Left renal pelvis (tissue), 4 donors: ENCODE data around the gene DYNLRB1. TPM values are rescaled to one million over a fixed set of nuclear protein-coding genes. Genes with fewer than 3 reads are reported as not detected.

ENCODE experiments used
- DNase-seq, 4 donors: peaks; one replicate each; pipeline ENCODE4 v3.0.0-alpha.2; 2013; ENCODE audit warnings: low read depth in 4 of 4, low spot score in 3 of 4
- polyA plus RNA-seq, 4 donors: library from polyadenylated mRNA; unstranded; fragments of 120-200 nt; gene quantifications; one replicate each; pipeline ENCODE4 v1.2.1, GENCODE V29; 2013; ENCODE audit not compliant: insufficient read length in 4 of 4

The DYNLRB1 gene
- polyA plus RNA-seq, 4 donors = 135 to 220 (median 197) TPM

- no peak for DNase-seq
These were observed 16.1 kb downstream of the DYNLRB1 start for GRCh38 chr20:34532320-34532719.

GRCh38 chr20:34532756-34533155 lies 16.5 kb downstream of the DYNLRB1 start:
- DNase-seq = no peak

GRCh38 chr20:34534391-34535165 lies 18.4 kb downstream of the DYNLRB1 start:
- no peak for DNase-seq

GRCh38 chr20:34535301-34535840 lies 19.1 kb downstream of the DYNLRB1 start:
- no peak for DNase-seq

GRCh38 chr20:34535857-34536256 lies 19.6 kb downstream of the DYNLRB1 start:
- no peak for DNase-seq

DNA sequence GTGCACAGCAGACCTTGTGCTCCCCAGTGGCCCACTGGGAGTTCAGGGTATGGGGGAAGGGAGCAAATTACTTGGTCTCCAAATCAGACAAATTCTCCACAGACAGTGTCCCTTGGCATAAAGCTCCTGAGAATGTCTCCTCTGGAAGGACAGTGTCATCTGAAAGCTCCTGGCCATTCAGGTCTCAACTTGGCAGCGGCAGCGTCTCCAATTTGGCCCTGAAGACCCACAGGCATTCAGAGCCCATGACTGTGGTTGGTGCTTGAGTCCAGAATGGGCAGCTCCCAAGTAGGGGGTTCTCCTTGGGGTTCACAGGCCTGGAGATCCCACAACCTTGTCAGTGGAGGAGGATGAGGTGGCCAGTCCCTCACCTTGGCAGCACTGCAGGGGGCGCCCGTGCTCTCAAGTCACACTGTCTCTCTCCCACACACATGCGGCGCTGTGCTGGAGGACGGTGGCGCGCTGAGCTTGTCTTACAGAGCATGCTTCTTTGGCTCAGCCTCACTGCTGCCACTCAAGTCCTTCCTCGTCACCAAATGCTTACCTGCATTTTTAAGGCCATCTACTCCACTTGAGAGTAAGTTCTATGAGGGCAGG lies 20.7 kb downstream of the DYNLRB1 start:
- no peak for DNase-seq

DNA sequence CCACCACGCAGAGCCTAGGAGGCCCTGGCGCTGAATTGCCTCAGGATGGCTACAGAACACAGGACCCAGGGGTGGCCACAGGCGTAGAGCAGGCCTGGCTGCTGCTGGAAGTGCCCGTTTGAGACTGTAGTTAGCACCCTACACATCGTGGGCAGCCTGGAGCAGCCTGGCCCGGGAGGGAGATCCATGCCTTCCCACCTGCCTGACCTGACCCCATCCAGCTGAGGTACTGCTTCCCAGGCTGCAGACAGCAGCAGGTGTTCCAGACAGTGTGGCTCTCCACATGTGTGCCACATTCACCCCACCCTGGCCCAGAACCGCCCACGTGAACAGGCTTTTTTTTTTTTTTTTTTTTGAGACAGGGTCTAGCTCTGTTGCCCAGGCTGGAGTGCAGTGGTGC lies 21.4 kb downstream of the DYNLRB1 start:
- no peak for DNase-seq

DNA sequence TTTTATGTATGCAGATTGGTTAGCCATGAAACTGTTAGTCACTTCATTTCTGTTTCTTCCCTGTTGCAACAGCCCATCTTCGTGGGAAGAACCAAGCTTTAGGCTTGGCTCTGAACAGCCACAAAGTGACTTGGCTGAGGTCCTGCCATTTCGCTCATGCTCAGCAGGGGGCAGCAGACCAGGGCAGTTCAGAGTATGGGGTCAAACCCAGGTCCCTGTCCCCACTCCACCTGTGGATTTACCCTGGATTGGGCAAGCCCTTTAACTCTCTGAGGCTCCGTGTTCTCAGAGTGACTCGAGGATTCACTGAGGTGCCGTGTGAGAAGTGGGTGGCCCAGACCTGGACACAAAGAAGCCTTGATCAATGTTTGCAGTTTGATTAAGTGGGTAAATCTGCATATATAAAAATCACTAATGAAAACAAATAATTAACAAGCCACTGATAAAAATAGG lies 22.5 kb downstream of the DYNLRB1 start:
- DNase-seq = no peak

GRCh38 chr20:34539756-34540155 lies 23.5 kb downstream of the DYNLRB1 start:
- no peak for DNase-seq

GRCh38 chr20:34540596-34541263 lies 24.5 kb downstream of the DYNLRB1 start:
- no peak for DNase-seq

DNA sequence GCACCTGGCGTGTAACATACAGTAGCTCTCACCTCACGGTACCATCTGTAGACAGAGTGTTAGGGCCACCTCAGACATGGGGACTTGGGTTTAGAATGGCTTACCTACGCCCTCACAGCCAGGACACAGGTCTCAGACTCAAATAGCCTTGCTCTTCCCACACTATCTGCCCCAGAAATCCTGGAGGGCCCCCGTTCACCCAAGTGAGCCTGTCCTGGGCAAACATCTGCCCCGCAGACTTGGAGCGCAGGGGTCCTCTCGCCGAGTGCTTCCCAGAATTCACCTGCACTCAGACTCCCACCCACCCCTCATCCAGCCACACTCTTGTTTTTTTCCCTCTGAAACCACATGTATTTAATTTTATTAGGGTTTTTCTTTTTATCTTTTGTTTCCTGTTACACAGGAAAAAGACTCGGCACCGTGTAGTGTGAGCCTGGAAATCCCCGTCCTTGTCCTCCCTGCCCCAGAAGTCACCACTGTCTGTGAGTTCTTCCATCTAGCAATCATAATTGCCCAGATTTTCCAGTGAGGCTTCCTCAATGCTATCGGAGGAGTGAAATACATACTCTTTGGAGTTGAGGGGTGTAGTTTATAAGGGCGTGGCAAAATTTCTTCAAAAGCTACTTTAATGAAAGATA lies 25.2 kb downstream of the DYNLRB1 start:
- DNase-seq = no peak

DNA sequence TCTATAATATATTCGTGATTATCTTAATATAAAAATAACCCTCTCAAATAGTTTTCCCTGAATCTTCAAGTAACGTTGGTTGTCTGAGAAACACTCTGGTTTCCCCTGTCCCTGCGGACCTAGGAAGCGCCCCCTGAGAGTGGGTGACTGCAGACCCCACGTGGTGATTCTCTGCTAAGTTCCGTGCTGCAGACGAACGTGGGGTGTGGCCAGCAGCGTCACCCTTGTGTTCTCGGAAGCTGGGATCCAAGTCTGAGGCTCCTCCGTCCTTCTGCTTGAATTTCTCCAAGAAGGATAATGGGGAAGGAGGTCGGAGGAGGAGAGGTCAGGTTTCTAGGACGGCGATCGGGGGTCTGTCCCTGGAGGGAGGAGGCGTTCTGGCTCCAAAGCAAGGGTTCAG lies 25.7 kb downstream of the DYNLRB1 start:
- DNase-seq = no peak

DNA sequence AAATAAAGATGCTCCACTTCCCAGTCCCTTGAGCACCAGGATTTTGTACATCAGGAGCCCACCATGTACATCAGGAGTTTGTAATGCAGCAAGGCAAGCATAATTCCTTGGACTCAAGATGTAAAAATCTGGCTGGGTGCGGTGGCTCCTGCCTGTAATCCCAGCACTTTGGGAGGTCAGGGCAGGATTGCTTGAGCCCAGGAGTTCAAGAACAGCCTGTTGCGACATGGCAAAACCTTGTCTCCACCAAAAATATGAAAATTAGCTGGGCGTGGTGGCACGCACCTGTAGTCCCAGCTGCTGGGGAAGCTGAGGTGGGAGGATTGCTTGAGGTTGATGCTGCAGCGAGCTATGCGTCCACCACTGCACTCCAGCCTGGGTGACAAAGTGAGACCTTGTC lies 26.2 kb downstream of the DYNLRB1 start:
- DNase-seq = no peak

- no peak for DNase-seq
These were observed 27.3 kb downstream of the DYNLRB1 start for GRCh38 chr20:34543463-34544056.

- DNase-seq = no peak
These were observed 28.0 kb downstream of the DYNLRB1 start for GRCh38 chr20:34544109-34544796.

- no peak for DNase-seq
These were observed 30.5 kb downstream of the DYNLRB1 start for GRCh38 chr20:34546751-34547181.

DNA sequence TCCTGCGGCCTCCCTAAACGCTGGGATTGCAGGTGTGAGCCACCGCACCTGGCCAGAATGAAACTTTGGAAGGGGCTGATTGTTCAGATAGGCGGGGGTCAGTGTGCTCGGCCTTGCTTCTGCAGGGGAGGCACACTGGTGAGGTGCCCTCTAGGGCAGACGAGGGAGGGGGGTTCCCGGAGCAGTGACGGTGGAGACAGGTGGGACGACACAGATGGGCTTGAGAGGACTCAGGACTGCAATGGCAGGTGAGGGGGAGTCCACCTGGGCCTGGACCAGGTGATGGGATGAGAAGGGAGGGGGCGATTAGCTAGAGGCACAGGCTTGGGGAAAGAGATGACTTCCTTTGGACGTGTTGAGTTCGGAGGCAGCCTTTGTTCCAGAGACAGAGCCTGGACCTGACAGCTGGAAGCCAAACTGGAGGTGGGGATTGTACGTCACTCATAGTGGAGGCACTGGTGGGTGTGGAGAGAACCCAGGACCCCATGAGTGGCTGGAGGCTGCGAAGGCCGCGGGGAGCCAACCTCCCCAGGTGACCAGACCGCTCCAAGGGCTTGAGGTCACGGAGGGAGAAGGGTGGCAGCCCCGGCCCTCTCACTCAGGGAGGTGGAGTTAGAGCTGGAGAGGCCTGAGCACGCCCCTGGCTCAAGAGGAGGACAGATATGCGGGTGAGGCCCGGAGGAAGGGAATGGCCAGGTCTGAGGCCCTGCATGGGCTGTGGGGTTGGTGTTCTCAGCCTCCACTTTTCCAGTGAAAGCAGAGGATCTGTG lies 31.8 kb downstream of the DYNLRB1 start:
- no peak for DNase-seq

- peak in 1 of 4 donors; percentile 45 for DNase-seq
These were observed 33.2 kb downstream of the DYNLRB1 start for GRCh38 chr20:34549291-34549928.

DNA sequence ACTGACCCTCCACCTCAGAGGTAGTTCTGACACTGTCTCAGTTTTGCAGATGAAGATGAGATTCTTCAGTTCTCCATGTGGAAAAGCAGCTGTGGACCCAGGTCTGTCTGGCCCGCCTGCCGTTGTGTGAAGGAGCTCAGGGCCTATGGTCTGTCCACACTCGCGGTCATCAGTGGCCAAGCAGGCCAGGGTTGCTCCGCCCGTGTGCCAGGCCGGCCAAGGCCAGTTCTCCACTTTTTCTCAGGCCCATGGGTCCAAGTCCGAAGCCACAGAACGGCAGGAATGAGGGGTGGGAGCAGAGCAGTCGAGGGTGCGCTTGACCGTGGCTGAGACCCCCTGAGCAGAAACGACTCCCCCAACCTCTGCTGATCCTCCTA lies 33.7 kb downstream of the DYNLRB1 start:
- no peak for DNase-seq
